ENCODE data around the gene PLCD3. TPM values are rescaled to one million over a fixed set of nuclear protein-coding genes. Genes with fewer than 3 reads are reported as not detected.

PLCD3 gene, protein sequence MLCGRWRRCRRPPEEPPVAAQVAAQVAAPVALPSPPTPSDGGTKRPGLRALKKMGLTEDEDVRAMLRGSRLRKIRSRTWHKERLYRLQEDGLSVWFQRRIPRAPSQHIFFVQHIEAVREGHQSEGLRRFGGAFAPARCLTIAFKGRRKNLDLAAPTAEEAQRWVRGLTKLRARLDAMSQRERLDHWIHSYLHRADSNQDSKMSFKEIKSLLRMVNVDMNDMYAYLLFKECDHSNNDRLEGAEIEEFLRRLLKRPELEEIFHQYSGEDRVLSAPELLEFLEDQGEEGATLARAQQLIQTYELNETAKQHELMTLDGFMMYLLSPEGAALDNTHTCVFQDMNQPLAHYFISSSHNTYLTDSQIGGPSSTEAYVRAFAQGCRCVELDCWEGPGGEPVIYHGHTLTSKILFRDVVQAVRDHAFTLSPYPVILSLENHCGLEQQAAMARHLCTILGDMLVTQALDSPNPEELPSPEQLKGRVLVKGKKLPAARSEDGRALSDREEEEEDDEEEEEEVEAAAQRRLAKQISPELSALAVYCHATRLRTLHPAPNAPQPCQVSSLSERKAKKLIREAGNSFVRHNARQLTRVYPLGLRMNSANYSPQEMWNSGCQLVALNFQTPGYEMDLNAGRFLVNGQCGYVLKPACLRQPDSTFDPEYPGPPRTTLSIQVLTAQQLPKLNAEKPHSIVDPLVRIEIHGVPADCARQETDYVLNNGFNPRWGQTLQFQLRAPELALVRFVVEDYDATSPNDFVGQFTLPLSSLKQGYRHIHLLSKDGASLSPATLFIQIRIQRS
- total RNA-seq = 40.3 and 48.1 TPM in 2 replicates

DNA sequence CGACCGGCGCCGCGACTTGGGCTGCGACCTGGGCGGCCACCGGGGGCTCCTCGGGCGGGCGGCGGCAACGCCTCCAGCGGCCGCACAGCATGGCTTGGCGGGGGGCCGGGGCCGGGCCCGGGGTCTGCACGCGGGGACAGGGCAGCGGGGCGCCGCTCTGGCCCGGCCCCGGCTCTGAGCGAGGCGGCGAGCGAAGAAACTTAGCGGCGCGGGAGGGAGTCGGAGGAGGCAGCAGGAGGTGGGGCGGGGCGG is at the start of gene PLCD3:
Gene PLCD3, minus strand, starts transcription at position 196 of the 252 bp plus-strand sequence. Its CDS starts 105 bp downstream, at position 91.

DNA sequence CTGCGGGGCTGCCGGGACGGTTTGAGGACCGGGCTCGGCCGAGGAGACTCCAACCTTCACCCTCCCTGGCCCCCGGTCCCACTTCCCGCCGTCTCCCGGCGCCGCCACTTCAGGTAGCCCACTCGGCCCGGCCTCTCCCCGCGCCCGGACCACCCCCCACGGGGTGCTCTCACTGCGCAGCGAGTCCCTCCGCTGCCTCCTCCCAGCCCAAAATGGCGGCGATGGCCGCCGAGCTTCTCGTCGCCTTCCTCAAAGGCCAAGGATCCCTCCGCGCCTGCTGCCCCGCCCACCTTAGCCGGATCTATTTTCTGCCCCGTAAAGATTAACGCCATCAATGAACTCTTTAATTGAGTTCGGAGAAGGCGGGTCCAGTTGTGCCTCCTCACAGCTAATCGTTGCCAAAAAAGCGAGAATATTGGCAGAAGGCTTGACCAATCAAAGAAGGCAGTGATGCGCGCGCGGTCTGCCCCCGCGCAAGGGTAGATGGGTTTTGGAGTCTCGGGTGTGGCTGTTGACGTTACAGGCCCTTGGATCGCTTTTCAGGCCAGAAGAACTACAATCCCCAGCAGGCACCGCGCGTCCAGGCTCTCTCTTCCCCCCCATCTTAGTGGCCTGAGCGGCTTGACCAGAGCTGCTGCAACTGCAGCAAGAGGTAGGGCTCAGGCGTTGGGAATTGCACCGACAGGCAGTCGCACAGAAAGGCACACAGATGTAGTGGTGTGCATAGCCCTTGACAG is 29.1 kb upstream of the PLCD3 start, which contains the start of gene HEXIM2:
Gene HEXIM2, plus strand, starts transcription at position 588 of the 737 bp plus-strand sequence. CDS start 919 bp downstream, outside the sequence.

DNA sequence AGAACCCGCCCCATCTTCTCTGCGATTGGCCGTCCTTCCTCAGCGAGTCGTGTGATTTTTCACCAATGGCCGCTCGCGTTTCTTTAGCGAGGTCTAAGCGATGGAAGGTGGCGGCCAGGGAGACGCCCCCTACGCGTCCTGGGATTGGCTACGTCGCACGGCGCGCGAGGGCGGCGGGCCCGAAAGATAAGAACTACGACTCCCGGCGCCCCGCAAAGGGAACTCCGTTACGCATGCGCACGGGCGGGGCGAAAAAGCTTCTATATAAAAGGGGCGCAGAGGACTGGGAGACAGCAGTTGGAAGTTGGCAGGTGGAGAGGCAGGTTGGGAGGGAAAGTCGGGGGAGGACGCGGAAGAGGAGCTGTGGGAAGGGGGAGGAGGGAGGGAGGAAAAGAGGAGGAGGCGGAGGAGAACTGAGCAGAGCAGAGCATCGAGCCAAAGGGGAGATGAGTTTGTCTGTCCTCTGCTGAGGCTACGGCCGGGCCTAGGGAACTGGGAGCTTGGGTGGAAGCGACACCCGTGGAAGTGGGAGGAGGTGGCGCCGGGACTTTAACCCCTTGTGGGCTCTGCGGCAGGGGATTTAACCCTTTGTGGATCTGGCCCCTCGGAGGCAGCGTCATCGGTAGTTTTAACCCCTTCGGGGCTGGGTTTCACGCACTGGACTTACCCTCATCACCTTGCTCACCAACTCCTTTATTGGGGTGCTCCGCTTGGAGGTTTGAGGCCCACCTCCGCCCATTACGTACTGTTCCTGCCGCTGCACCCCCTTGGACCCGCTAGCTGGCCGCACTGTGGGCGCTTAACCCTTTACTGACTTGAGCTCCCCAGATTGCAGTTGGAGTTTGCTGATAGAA is 16.1 kb upstream of the PLCD3 start, which contains the start of gene HEXIM1:
Gene HEXIM1, plus strand, starts transcription at position 293 of the 854 bp plus-strand sequence. CDS start 716 bp downstream, outside the sequence.

DNA sequence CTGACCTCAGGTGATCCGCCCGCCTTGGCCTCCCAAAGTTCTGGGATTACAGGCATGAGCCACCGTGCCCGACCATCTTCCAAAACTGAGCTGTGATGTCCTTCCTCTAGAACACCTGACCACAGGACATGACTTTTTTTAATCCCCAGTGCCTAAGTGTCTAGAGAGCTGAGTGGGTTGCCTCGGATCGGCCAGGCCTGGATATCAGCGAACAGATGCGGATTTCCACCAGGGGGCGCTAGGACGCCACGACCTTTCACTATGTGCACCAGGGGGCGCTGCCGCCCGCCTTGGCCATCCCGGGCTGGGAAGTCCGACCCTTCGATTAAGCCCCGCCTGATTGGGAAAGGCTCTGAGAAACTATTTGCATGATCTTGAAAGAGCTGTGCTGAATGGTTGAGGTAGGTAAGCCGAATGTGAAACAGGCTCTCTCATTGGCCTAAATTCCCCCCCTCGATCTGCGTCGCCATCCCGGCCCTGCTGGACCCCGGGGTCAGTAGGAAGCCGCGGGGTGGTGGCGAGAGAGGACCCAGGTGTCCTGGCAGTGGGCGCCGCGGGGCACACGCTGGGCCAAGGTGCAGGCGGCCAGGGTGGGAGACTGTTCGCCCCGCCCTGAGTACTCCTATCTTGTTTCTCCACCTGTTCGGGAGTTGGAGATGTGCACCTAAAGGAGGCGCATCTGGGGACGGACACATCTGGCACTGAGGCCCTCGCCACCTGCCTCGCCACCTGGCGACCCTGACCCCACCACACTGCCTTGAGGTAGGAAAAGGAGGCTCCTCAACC is 3.1 kb upstream of the PLCD3 start, which contains the start of gene ACBD4:
Gene ACBD4, plus strand, starts transcription at position 496 of the 786 bp plus-strand sequence. CDS start 458 bp downstream, outside the sequence.

DNA sequence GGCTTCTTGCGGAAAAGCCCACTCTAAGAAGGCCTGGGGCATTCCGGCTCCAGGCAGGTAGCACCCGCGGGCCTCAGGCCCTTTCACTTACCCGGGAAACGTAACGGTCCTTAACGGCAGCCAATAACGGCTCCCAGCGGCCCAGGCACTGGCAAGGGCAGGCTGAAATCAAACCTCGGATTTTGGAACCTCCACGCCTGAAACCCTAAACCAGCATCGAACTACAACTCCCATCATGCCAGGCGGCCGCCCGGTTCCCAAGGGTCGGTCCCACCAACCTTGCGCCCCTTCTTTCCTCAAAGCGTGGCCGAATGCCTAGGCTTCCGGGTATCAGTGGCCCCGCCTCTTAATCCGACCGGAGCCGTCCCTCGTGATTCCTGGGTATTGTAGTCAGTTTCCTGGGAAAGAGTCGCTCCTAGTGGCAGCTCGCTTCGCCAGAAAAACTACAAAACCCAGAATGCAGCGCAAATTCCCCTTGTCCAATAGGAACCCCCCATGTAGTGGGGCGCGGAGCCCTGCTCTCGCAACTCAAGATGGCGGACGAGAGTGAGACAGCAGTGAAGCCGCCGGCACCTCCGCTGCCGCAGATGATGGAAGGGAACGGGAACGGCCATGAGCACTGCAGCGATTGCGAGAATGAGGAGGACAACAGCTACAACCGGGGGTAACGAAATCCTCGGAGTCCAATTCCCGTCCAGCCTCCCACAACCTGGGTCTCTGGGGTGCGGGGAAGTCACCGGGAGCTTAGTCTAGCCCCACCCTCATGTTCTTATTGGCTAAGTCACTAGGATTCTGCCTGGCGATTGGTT is 71.3 kb downstream of the PLCD3 start, which contains the start of gene NMT1:
Gene NMT1, plus strand, starts transcription at position 521 of the 809 bp plus-strand sequence. Its CDS starts 13 bp downstream, at position 534.

Small RNA genes within 50 kb of the gene (small RNA-seq; reads per million reads assigned to genes)
- gene MIR6784 (not detected), gene RF00019 (not detected)

Other genes with a start within 250 kb of the PLCD3 start
- gene EFTUD2, start 233.1 kb downstream of the PLCD3 start, total RNA-seq = 91.9 and 115 TPM in 2 replicates
- gene GFAP, start 217.0 kb downstream of the PLCD3 start, total RNA-seq = 0.73 TPM in 1 of 2 replicates, not detected in the other
- 5.9 and 13.5 TPM in 2 replicates for gene KIF18B, start 184.7 kb downstream of the PLCD3 start, total RNA-seq
- under 0.01 and 0.20 TPM in 2 replicates for gene C1QL1, start 164.2 kb downstream of the PLCD3 start, total RNA-seq
- gene DCAKD, start 80.9 kb downstream of the PLCD3 start, total RNA-seq = 35.0 and 37.1 TPM in 2 replicates
- 75.7 and 80.5 TPM in 2 replicates for gene NMT1, start 71.2 kb downstream of the PLCD3 start, total RNA-seq
- 4.5 and 6.2 TPM in 2 replicates for gene ACBD4, start 3.2 kb upstream of the PLCD3 start, total RNA-seq
- 3.7 TPM in 2 replicates for gene HEXIM1, start 16.0 kb upstream of the PLCD3 start, total RNA-seq
- 4.9 and 14.0 TPM in 2 replicates for gene HEXIM2, start 29.4 kb upstream of the PLCD3 start, total RNA-seq
- 4.8 and 5.3 TPM in 2 replicates for gene FMNL1, start 89.4 kb upstream of the PLCD3 start, total RNA-seq
- gene SPATA32, start 129.6 kb upstream of the PLCD3 start, total RNA-seq = not detected in 2 replicates
- 1.8 and 3.3 TPM in 2 replicates for gene MAP3K14, start 184.5 kb upstream of the PLCD3 start, total RNA-seq

All from subcutaneous preadipocyte (primary cell).